ENCODE results near the gene SEMA4G.

The SEMA4G gene

DNA sequence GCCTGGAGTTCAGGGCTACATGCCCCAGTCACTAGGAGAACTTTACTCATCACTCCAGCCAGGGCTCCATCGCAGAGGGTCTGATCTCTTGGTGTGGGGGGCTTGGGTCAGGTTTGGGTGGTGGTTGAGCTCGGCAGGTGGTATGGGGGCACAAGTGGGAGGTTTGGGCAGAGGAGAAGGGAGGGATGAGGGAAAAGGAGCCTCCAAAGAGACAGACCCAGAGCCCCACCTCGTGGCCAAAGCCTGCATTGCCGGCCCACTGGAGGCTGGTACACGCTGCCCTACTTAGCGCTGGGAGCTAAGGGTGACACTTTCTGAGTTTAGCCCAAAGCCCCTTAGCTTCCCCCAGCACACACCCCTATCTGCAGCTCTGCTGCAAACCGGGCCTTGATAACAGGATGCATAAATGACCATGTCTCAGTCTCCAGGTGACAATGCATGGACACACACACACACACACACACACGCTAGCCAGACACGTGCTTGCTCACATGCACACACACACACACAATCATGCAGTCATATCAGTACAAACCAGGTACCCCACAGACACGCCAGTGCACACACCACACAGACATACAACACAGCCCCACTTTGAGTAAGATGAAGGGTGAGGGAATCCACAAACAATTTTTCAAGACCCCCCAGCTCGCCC, 45.1 kb downstream of the SEMA4G start:
- TF ChIP-seq, protein P1, sequence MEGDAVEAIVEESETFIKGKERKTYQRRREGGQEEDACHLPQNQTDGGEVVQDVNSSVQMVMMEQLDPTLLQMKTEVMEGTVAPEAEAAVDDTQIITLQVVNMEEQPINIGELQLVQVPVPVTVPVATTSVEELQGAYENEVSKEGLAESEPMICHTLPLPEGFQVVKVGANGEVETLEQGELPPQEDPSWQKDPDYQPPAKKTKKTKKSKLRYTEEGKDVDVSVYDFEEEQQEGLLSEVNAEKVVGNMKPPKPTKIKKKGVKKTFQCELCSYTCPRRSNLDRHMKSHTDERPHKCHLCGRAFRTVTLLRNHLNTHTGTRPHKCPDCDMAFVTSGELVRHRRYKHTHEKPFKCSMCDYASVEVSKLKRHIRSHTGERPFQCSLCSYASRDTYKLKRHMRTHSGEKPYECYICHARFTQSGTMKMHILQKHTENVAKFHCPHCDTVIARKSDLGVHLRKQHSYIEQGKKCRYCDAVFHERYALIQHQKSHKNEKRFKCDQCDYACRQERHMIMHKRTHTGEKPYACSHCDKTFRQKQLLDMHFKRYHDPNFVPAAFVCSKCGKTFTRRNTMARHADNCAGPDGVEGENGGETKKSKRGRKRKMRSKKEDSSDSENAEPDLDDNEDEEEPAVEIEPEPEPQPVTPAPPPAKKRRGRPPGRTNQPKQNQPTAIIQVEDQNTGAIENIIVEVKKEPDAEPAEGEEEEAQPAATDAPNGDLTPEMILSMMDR (IDR thresholded peaks at IDR 0.05): peak; percentile 86
- no peak for TF ChIP-seq ZFX (IDR thresholded peaks at IDR 0.05; ENCODE audit: borderline replicate concordance)
- no peak overlapping the region for H3K27ac ChIP-seq

DNA sequence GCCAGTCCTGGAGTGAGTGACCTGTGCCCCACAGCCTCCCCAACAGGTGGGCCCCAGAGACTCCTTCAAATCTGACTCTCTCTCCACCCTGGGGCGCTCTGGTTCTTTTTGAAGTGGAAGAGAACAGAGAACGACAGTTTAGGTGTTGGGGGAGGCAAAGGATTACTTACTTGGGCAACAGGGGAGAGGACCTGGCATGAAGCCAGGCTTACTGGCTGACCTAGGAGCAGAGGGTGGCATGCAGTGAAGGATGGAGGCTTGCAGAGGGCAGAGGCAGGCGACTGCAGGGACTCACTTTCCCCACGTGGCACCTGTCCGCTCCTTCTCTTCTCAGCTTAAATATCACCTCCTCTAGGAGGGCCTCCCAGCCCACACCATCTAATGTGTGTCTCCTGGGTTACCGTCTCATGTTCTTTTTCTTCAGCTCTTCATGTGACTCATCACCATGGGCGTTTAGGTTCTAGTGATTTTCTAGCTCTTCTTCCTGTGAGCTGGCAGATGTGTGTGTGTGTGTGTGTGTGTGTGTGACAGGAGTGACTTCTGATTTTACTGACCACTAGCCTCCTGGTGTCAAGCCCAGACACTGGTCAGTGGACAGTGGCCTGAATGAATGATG, 45.8 kb downstream of the SEMA4G start:
- TF ChIP-seq, protein P1 (IDR thresholded peaks at IDR 0.05): no peak
- TF ChIP-seq ZFX (IDR thresholded peaks at IDR 0.05; ENCODE audit: borderline replicate concordance): no peak
- no peak overlapping the region for H3K27ac ChIP-seq

DNA sequence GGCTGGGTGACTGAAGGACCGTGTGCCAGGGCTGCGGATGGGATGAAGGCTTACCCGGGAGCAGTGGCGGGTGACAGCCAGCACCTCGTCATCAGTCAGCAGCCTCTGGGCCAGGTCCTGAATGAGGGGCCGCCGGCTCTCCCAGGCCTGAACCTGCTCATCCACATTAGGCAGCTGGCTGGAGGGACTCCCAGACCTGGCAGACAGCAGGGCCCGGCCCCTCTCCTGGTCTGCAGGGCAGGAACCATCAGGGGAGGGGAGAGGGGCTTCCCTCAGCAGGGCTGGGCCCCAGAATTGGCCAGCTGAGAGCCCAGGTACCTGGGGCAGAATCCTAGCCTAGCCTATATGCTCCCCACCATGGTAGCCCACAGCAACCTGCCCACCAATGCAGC, 46.3 kb downstream of the SEMA4G start:
- no peak overlapping the region for H3K27ac ChIP-seq
- TF ChIP-seq, protein P1 (IDR thresholded peaks at IDR 0.05): no peak
- no peak for TF ChIP-seq ZFX (IDR thresholded peaks at IDR 0.05; ENCODE audit: borderline replicate concordance)

DNA sequence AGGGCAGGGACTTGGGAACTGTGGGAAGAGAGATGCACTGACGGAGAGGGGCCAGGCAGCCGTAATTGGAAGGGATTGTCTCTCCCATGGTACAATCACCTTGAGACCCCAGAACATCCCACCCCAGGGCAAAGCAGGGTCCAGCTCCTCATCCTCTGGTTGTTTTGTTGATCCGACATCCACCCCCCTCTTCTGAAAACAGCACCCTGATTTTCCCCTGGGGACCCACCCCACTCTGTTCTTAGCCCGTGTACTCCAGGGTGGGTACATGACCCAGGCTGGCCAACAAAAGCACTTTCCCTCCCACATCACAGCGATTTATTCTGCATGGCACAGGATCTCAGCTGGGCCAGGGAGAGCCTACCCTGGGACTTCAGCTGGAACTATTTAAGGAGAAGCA, 47.5 kb downstream of the SEMA4G start:
- TF ChIP-seq, protein P1 (IDR thresholded peaks at IDR 0.05): no peak
- no peak for TF ChIP-seq ZFX (IDR thresholded peaks at IDR 0.05; ENCODE audit: borderline replicate concordance)
- no peak overlapping the region for H3K27ac ChIP-seq

DNA sequence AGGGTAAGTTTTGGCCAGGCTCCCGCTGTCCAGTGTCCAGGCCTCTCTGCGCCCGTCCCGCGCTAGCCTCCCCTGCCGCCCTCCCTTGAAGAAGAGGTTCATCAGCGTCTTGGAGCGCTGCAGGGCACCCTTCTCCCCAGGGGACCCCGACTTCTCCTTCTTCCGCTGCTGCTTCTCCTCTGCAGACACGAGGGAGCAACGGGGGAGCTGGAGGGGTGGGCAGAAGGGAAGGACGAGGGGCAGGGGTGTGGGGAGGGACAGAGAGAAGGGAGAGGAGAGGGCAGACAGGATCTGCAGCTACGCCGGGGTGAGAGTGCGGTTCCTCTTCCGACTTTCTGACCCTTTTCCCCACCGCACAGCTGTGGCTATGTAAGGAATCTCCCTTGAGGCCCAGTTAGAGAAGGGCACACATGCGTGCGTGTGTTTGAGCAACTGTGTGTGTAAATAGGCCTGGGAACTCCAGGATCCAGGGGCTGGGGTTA, 48.9 kb downstream of the SEMA4G start:
- no peak overlapping the region for H3K27ac ChIP-seq
- no peak for TF ChIP-seq ZFX (IDR thresholded peaks at IDR 0.05; ENCODE audit: borderline replicate concordance)
- TF ChIP-seq, protein P1 (IDR thresholded peaks at IDR 0.05): no peak

DNA sequence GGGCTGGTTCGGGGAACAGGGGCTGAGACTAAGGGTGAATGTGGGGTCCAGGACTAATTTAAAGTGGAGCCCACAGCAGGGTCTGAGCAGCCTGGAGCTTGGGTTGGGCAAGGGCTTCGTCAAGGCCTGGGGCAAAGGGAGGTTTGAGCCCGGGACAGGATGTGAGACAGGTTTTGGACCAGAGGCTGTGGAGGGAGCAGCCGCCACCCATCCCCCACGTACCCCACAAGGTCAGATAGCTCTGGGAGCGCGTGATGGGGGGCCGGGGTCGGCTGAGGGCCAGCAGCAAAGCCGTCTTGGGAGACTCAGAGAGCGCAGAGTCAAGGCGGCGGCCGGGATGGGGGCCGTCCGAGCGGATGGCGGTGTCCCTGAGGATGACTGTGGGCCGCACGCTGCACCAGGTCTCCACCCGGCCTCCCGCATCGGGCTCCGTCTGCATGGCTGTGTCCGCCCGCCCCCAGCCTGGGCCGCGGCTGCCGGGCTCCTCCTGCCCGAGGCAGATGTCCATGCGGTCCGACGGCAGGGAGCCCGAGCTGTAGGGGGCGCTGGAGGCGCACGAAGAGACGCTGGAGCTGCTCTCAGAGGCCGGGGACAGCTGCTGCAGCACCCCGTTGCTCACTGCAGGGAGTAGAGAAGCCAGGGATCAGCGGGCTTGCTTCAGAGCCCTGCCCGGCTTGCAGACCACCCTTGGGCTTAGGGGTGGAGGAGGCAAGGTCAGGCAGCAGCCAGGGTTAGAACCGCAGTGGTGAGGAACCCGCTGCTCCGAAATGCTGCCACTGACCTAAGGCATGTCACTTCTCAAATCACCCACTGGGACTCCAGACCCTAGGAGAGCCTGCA, 49.5 kb downstream of the SEMA4G start:
- no peak overlapping the region for H3K27ac ChIP-seq
- TF ChIP-seq, protein P1 (IDR thresholded peaks at IDR 0.05): peak; percentile 93
- TF ChIP-seq ZFX (IDR thresholded peaks at IDR 0.05; ENCODE audit: borderline replicate concordance): no peak

Data from 22Rv1 (cell line).